ENCODE measurements around the gene MKLN1. TPM values are rescaled to one million over a fixed set of nuclear protein-coding genes. Genes with fewer than 3 reads are reported as not detected.

The MKLN1 gene
- total RNA-seq, 1 experiment from 2014 or later, result 48.5 TPM

GRCh38 chr7:131431756-131432155 lies 104.1 kb downstream of the MKLN1 start:
- Histone ChIP-seq H4K20me1 (ENCODE audit: insufficient read depth) (0 out of 2 replicates have a peak, but pooled peaks cover 5% of the 10 kb centered on the region), H3K79me2 (ENCODE audit: insufficient read depth, low read length) (peaks cover 17% of the 10 kb centered on the region; the same call in 1 of the 2 replicates), H3K4me2 (ENCODE audit: low read length) (no peak overlapping the region), H3K9me2 (ENCODE audit: insufficient read depth) (no peaks in the 10 kb centered on the region), H3K4me1 (ENCODE audit: control insufficient read depth in 1 of 2, insufficient read depth in 2 of 2, low read length in 2 of 2) (no peaks in the 10 kb centered on the region), H3K36me3 (ENCODE audit: control insufficient read depth in 1 of 2, insufficient read depth in 2 of 2, low read length in 2 of 2) (peaks cover 0 to 7% of the 10 kb centered on the region in 2 experiments; a peak in 1 of 4 replicates), H2AFZ (ENCODE audit: low read depth, low read length, poor library complexity, severe bottlenecking) (no peak overlapping the region), H3K9ac (ENCODE audit: low read length) (no peak overlapping the region), H3K4me3 (replicated peaks in 1 of 2; ENCODE audit: low read depth in 1 of 2, low read length in 2 of 2) (no peak overlapping the region), H3K27me3 (ENCODE audit: insufficient read depth, low read length) (no peaks in the 10 kb centered on the region), H3K27ac (ENCODE audit: low read depth, low read length) (no peak overlapping the region), H3K9me3 (ENCODE audit: control insufficient read depth in 1 of 2, insufficient read depth in 1 of 2, low read depth in 1 of 2, low read length in 2 of 2) (no peaks in the 10 kb centered on the region)
- ATAC-seq (no peak), DNase-seq (ENCODE audit: low read depth, low spot score) (no peak)
- RAD21 ChIA-PET (ENCODE audit: low non-redundant PET in 1 of 2, low total read pairs in 2 of 2, uncharacterized antibody in 2 of 2, unreplicated experiment in 2 of 2), result no interaction called here
- TF ChIP-seq CTCF (IDR thresholded peaks at IDR 0.05 in 2 of 3, conservative IDR thresholded peaks at IDR 0.05 in 1 of 3; ENCODE audit: borderline replicate concordance in 1 of 3, insufficient read depth in 1 of 3, low read depth in 2 of 3, low read length in 2 of 3), result no peak
- TF ChIP-seq POLR2A (IDR thresholded peaks at IDR 0.05; ENCODE audit: borderline replicate concordance, extremely low read depth, insufficient read depth, insufficient read length), result no peak
- no peak for TF ChIP-seq FOSL1 (IDR thresholded peaks at IDR 0.05; ENCODE audit: low read depth)
- TF ChIP-seq ELF1 (IDR thresholded peaks at IDR 0.05; ENCODE audit: borderline replicate concordance, low read depth), result no peak
- no peak for TF ChIP-seq CBX3 (IDR thresholded peaks at IDR 0.05; ENCODE audit: low read depth)
- TF ChIP-seq TCF7L2 (IDR thresholded peaks at IDR 0.05; ENCODE audit: borderline replicate concordance, extremely low read depth, insufficient read depth, insufficient read length), result no peak
- intact Hi-C loops (cut with micrococcal nuclease), result no loop called here
- POLR2A ChIA-PET, result no interaction called here
- no TSS peak for BruUV-seq (replicated peaks)
- CTCF ChIA-PET, result no interaction called here

DNA sequence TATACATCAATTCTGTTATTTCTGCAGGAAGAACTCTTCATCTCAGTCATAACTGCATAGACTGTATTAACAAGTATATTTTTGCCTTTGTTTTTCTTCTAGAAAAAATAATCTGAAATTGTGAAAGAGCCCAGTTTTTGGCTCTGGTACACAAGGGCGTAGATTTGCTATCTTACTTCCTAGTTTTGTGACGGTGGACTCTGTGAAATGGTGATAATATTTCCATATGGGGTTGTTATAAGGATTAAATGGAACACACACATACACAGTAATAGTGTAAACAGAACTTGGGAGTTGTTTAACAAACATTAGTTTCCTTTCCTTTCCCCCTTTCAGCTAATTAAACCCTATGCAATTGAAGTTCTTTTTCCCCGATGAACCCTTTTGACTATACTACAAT lies 108.7 kb downstream of the MKLN1 start:
- ChIA-PET CTCF (no interaction called here), RAD21 (ENCODE audit: low non-redundant PET in 1 of 2, low total read pairs in 2 of 2, uncharacterized antibody in 2 of 2, unreplicated experiment in 2 of 2) (no interaction called here), POLR2A (no interaction called here)
- Histone ChIP-seq H3K36me3 (ENCODE audit: control insufficient read depth in 1 of 2, insufficient read depth in 2 of 2, low read length in 2 of 2) (peaks cover 7 to 13% of the 10 kb centered on the region in 2 experiments; a peak in 3 of 4 replicates), H3K4me2 (ENCODE audit: low read length) (no peak overlapping the region), H4K20me1 (ENCODE audit: insufficient read depth) (0 out of 2 replicates have a peak, but pooled peaks cover 5% of the 10 kb centered on the region), H3K4me3 (replicated peaks in 1 of 2; ENCODE audit: low read depth in 1 of 2, low read length in 2 of 2) (no peak overlapping the region), H3K4me1 (ENCODE audit: control insufficient read depth in 1 of 2, insufficient read depth in 2 of 2, low read length in 2 of 2) (no peaks in the 10 kb centered on the region), H3K9me2 (ENCODE audit: insufficient read depth) (no peaks in the 10 kb centered on the region), H2AFZ (ENCODE audit: low read depth, low read length, poor library complexity, severe bottlenecking) (no peak overlapping the region), H3K27ac (ENCODE audit: low read depth, low read length) (no peak overlapping the region), H3K27me3 (ENCODE audit: insufficient read depth, low read length) (no peaks in the 10 kb centered on the region), H3K79me2 (ENCODE audit: insufficient read depth, low read length) (no peaks in the 10 kb centered on the region), H3K9me3 (ENCODE audit: control insufficient read depth in 1 of 2, insufficient read depth in 1 of 2, low read depth in 1 of 2, low read length in 2 of 2) (peaks cover 0 to 4% of the 10 kb centered on the region in 2 experiments; a peak in 1 of 4 replicates), H3K9ac (ENCODE audit: low read length) (no peak overlapping the region)
- DNase-seq (ENCODE audit: low read depth, low spot score) (no peak), ATAC-seq (no peak)
- intact Hi-C loops (cut with micrococcal nuclease), result no loop called here
- no TSS peak for BruUV-seq (replicated peaks)
- TF ChIP-seq EGR1 (IDR thresholded peaks at IDR 0.05; ENCODE audit: low read depth) (no peak), EZH2phosphoT487 (IDR thresholded peaks at IDR 0.05; ENCODE audit: borderline replicate concordance) (no peak), YY1 (IDR thresholded peaks at IDR 0.05; ENCODE audit: extremely low read depth, insufficient replicate concordance, low read depth, low read length) (no peak), POLR2A (IDR thresholded peaks at IDR 0.05; ENCODE audit: borderline replicate concordance, extremely low read depth, insufficient read depth, insufficient read length) (no peak), TCF7L2 (IDR thresholded peaks at IDR 0.05; ENCODE audit: borderline replicate concordance, extremely low read depth, insufficient read depth, insufficient read length) (no peak), RAD21 (IDR thresholded peaks at IDR 0.05; ENCODE audit: low read depth) (no peak), FOSL1 (IDR thresholded peaks at IDR 0.05; ENCODE audit: low read depth) (no peak), ZFX (IDR thresholded peaks at IDR 0.05) (no peak), ELF1 (IDR thresholded peaks at IDR 0.05; ENCODE audit: borderline replicate concordance, low read depth) (no peak)
- TF ChIP-seq, protein P1, sequence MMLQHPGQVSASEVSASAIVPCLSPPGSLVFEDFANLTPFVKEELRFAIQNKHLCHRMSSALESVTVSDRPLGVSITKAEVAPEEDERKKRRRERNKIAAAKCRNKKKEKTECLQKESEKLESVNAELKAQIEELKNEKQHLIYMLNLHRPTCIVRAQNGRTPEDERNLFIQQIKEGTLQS (IDR thresholded peaks at IDR 0.05), result no peak
- TF ChIP-seq, protein P2, sequence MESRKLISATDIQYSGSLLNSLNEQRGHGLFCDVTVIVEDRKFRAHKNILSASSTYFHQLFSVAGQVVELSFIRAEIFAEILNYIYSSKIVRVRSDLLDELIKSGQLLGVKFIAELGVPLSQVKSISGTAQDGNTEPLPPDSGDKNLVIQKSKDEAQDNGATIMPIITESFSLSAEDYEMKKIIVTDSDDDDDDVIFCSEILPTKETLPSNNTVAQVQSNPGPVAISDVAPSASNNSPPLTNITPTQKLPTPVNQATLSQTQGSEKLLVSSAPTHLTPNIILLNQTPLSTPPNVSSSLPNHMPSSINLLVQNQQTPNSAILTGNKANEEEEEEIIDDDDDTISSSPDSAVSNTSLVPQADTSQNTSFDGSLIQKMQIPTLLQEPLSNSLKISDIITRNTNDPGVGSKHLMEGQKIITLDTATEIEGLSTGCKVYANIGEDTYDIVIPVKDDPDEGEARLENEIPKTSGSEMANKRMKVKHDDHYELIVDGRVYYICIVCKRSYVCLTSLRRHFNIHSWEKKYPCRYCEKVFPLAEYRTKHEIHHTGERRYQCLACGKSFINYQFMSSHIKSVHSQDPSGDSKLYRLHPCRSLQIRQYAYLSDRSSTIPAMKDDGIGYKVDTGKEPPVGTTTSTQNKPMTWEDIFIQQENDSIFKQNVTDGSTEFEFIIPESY (IDR thresholded peaks at IDR 0.05; ENCODE audit: extremely low read depth, insufficient replicate concordance, low read length), result no peak

Measured in HCT116 (cell line).